ENCODE measurements around the gene WIPI1.

The WIPI1 gene

DNA sequence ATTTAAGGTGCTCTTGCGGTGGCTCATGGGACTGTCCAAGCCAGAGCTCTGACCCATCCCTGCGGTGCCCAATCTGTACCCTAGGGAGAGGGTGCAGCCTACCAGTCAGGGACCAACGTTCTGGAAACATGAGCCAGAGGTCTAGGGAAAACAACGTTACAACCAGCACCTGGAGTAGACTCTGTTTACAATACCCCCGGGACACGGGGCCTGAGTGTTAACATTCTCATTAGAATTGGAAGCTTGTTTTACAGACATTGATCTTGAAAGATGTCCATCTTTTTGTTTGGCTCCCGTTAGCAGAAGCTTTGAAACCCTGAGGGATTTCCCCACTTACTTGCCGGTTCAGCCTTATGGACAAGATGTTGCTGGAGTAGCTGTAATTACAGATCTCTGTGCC is 6.9 kb downstream of the WIPI1 start:
- no peak overlapping the region for H2BK5ac ChIP-seq (ENCODE audit: low read length)
- H3K79me2 ChIP-seq (ENCODE audit: control insufficient read depth, insufficient read depth, low read length) = no peaks in the 10 kb centered on the region
- H3K27ac ChIP-seq (ENCODE audit: low read depth, low read length) = no peak overlapping the region
- H3K4me2 ChIP-seq (ENCODE audit: low read length) = no peak overlapping the region
- H2BK120ac ChIP-seq (ENCODE audit: low read depth, low read length) = no peak overlapping the region
- DNase-seq = no peak
- no peak overlapping the region for H4K8ac ChIP-seq (ENCODE audit: low read depth, low read length)
- H4K5ac ChIP-seq (ENCODE audit: low read length) = no peak overlapping the region
- no peak overlapping the region for H2BK15ac ChIP-seq (replicated peaks; ENCODE audit: low read depth)
- no peaks in the 10 kb centered on the region for H3K79me1 ChIP-seq (ENCODE audit: low read length)
- H3K9ac ChIP-seq (ENCODE audit: low read length) = no peak overlapping the region
- no peaks in the 10 kb centered on the region for H3K36me3 ChIP-seq (ENCODE audit: control insufficient read depth, insufficient read depth, low read length)
- H2AK5ac ChIP-seq (ENCODE audit: low read length) = no peak overlapping the region
- H3K4me3 ChIP-seq (ENCODE audit: low read length) = no peak overlapping the region
- no peaks in the 10 kb centered on the region for H3K27me3 ChIP-seq (ENCODE audit: insufficient read depth, low read length, poor library complexity)
- no peak overlapping the region for H3K18ac ChIP-seq (ENCODE audit: low read length)
- H3K23ac ChIP-seq (ENCODE audit: low read length) = no peak overlapping the region
- no peak overlapping the region for H3K4ac ChIP-seq (ENCODE audit: low read depth, low read length)
- H3K56ac ChIP-seq (ENCODE audit: low read length) = no peak overlapping the region
- no peaks in the 10 kb centered on the region for H3K4me1 ChIP-seq (ENCODE audit: control insufficient read depth, low read depth, low read length)
- WGBS (ENCODE audit: extremely low coverage, insufficient coverage, low lambda C conversion rate) = no CpG with 5 or more reads among the region's 8 CpGs

DNA sequence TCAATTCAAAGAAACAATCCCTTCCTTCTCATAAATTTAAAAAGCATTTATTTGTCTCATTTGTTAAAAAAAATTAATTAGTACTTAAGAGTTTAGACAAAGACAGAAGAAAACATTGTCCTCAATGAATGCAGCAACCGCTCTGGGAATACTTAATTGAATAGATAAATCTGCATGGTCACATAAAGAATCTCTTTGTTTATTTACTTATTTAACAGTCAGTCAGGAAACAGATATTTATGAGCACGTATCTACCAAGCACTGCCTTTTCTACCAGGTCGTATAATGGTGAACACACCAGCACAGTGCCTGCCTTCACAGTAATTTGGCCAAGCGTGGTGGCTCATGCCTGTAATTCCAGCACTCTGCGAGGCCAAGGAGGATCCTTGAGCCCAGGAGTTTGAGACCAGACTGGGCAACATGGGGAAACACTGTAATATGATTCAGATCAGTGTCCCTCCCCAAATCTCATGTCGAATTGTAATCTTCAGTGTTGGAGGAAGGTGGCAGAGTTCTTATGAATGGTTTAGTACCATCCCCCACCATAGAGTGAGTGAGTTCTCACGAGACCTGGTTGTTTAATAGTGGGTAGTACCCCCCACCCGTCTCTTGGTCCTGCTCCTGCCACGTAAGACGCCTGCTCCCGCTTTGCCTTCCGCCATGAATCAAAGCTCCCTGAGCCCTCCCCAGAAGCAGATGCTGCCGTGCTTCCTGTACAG is 8.1 kb downstream of the WIPI1 start:
- no peak overlapping the region for H3K18ac ChIP-seq (ENCODE audit: low read length)
- H4K5ac ChIP-seq (ENCODE audit: low read length) = no peak overlapping the region
- no peaks in the 10 kb centered on the region for H3K36me3 ChIP-seq (ENCODE audit: control insufficient read depth, insufficient read depth, low read length)
- H3K27ac ChIP-seq (ENCODE audit: low read depth, low read length) = no peak overlapping the region
- no peak overlapping the region for H3K56ac ChIP-seq (ENCODE audit: low read length)
- WGBS (ENCODE audit: extremely low coverage, insufficient coverage, low lambda C conversion rate) = no CpG with 5 or more reads among the region's 13 CpGs
- no peak overlapping the region for H2BK15ac ChIP-seq (replicated peaks; ENCODE audit: low read depth)
- H3K4ac ChIP-seq (ENCODE audit: low read depth, low read length) = no peak overlapping the region
- no peak overlapping the region for H3K9ac ChIP-seq (ENCODE audit: low read length)
- H3K4me2 ChIP-seq (ENCODE audit: low read length) = no peak overlapping the region
- H2BK5ac ChIP-seq (ENCODE audit: low read length) = no peak overlapping the region
- H2BK120ac ChIP-seq (ENCODE audit: low read depth, low read length) = no peak overlapping the region
- H3K23ac ChIP-seq (ENCODE audit: low read length) = no peak overlapping the region
- no peak overlapping the region for H2AK5ac ChIP-seq (ENCODE audit: low read length)
- DNase-seq = no peak
- H3K27me3 ChIP-seq (ENCODE audit: insufficient read depth, low read length, poor library complexity) = no peaks in the 10 kb centered on the region
- no peaks in the 10 kb centered on the region for H3K79me2 ChIP-seq (ENCODE audit: control insufficient read depth, insufficient read depth, low read length)
- no peaks in the 10 kb centered on the region for H3K4me1 ChIP-seq (ENCODE audit: control insufficient read depth, low read depth, low read length)
- no peak overlapping the region for H3K4me3 ChIP-seq (ENCODE audit: low read length)
- H3K79me1 ChIP-seq (ENCODE audit: low read length) = no peaks in the 10 kb centered on the region
- H4K8ac ChIP-seq (ENCODE audit: low read depth, low read length) = no peak overlapping the region

DNA sequence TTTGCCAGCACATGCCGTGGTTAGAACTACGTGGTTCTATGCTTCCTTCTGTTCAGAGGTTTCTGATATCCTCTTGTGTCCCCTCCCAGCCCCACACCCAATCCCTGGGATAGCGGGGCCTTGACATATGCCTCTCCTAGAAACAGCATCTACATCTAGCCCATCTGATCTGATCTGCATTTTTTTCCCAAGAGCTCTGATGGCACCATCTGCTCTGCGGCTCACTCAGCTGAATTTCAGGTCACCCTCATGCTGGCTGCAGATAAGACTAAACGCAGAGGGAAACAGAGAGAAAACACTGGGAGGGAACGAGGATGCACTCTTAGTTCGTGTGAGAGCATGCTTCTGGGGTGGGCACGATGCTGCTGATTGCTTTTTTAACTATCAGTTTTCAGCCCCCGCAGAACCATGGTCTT is 10.7 kb downstream of the WIPI1 start:
- DNase-seq = no peak

DNA sequence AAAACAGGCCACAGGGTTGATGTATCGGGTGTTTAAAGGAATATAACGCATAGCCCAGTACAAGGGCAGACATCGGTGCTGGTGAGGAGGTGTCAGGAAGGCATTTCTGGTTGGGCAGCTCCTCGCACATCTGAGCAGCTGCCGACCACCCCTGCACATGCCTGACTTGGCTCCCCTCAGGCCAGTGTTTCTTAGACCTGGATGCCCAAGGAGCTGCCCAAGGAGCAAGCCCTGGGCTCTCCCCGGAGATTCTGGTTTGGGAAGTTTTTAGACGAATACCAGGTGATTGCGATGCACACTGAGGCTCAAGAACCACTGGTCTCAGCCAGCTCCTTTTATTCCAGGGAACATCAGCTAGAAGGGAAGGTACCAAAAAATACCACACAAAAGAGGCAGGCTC is 11.6 kb downstream of the WIPI1 start:
- Histone ChIP-seq H3K79me1 (ENCODE audit: low read length) (no peaks in the 10 kb centered on the region), H4K8ac (ENCODE audit: low read depth, low read length) (no peak overlapping the region), H3K23ac (ENCODE audit: low read length) (no peak overlapping the region), H3K9ac (ENCODE audit: low read length) (no peak overlapping the region), H3K18ac (ENCODE audit: low read length) (no peak overlapping the region), H4K5ac (ENCODE audit: low read length) (no peak overlapping the region), H3K4me2 (ENCODE audit: low read length) (no peak overlapping the region), H3K79me2 (ENCODE audit: control insufficient read depth, insufficient read depth, low read length) (no peaks in the 10 kb centered on the region), H3K36me3 (ENCODE audit: control insufficient read depth, insufficient read depth, low read length) (no peaks in the 10 kb centered on the region), H2BK5ac (ENCODE audit: low read length) (no peak overlapping the region), H3K27ac (ENCODE audit: low read depth, low read length) (no peak overlapping the region), H3K4ac (ENCODE audit: low read depth, low read length) (no peak overlapping the region), H3K27me3 (ENCODE audit: insufficient read depth, low read length, poor library complexity) (no peaks in the 10 kb centered on the region), H3K4me3 (ENCODE audit: low read length) (no peak overlapping the region), H3K4me1 (ENCODE audit: control insufficient read depth, low read depth, low read length) (no peaks in the 10 kb centered on the region), H2BK120ac (ENCODE audit: low read depth, low read length) (no peak overlapping the region), H2AK5ac (ENCODE audit: low read length) (no peak overlapping the region), H3K56ac (ENCODE audit: low read length) (no peak overlapping the region), H2BK15ac (replicated peaks; ENCODE audit: low read depth) (no peak overlapping the region)
- DNase-seq = no peak
- no CpG with 5 or more reads among the region's 8 CpGs for WGBS (ENCODE audit: extremely low coverage, insufficient coverage, low lambda C conversion rate)

More for the DNA sequence above, 10.7 kb downstream of the WIPI1 start:
- Histone ChIP-seq H3K79me1 (ENCODE audit: low read length) (no peaks in the 10 kb centered on the region), H3K56ac (ENCODE audit: low read length) (no peak overlapping the region), H3K4me3 (ENCODE audit: low read length) (no peak overlapping the region), H3K4me1 (ENCODE audit: control insufficient read depth, low read depth, low read length) (no peaks in the 10 kb centered on the region), H3K4ac (ENCODE audit: low read depth, low read length) (no peak overlapping the region), H2AK5ac (ENCODE audit: low read length) (no peak overlapping the region), H3K9ac (ENCODE audit: low read length) (no peak overlapping the region), H3K27me3 (ENCODE audit: insufficient read depth, low read length, poor library complexity) (no peaks in the 10 kb centered on the region), H3K23ac (ENCODE audit: low read length) (no peak overlapping the region), H2BK15ac (replicated peaks; ENCODE audit: low read depth) (no peak overlapping the region), H4K5ac (ENCODE audit: low read length) (no peak overlapping the region), H3K79me2 (ENCODE audit: control insufficient read depth, insufficient read depth, low read length) (no peaks in the 10 kb centered on the region), H3K18ac (ENCODE audit: low read length) (no peak overlapping the region), H3K36me3 (ENCODE audit: control insufficient read depth, insufficient read depth, low read length) (no peaks in the 10 kb centered on the region), H2BK120ac (ENCODE audit: low read depth, low read length) (no peak overlapping the region), H4K8ac (ENCODE audit: low read depth, low read length) (no peak overlapping the region), H3K27ac (ENCODE audit: low read depth, low read length) (no peak overlapping the region), H3K4me2 (ENCODE audit: low read length) (no peak overlapping the region), H2BK5ac (ENCODE audit: low read length) (no peak overlapping the region)
- no CpG with 5 or more reads among the region's 9 CpGs for WGBS (ENCODE audit: extremely low coverage, insufficient coverage, low lambda C conversion rate)

DNA sequence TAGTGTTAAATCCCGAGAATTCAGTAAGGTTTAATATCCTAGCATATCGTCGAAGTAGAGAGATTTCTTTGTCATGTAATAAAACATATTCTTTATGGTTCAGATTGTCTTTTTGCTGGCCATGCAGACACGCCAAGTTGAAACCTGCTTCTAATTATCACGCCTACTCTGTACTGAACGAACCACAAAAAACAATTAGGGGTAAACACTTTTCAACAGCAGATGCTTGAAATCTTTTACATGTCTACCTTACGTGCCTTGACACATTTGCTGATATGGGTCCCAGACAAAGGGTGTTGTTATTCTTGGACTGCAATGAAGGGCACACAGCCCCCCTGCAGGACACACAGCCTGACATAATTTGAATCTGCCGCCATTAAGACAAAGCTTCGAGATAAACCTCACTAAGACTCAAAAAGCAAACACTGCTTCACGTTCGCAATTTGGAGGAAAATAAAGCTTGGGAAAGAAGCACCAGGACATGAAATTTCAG is 13.3 kb downstream of the WIPI1 start:
- Histone ChIP-seq H3K9ac (ENCODE audit: low read length) (no peak overlapping the region), H3K4me2 (ENCODE audit: low read length) (no peak overlapping the region), H3K4ac (ENCODE audit: low read depth, low read length) (no peak overlapping the region), H3K56ac (ENCODE audit: low read length) (no peak overlapping the region), H4K5ac (ENCODE audit: low read length) (no peak overlapping the region), H3K18ac (ENCODE audit: low read length) (no peak overlapping the region), H2BK15ac (replicated peaks; ENCODE audit: low read depth) (no peak overlapping the region), H3K23ac (ENCODE audit: low read length) (no peak overlapping the region), H4K8ac (ENCODE audit: low read depth, low read length) (no peak overlapping the region), H3K4me1 (ENCODE audit: control insufficient read depth, low read depth, low read length) (no peaks in the 10 kb centered on the region), H3K79me1 (ENCODE audit: low read length) (no peaks in the 10 kb centered on the region), H3K79me2 (ENCODE audit: control insufficient read depth, insufficient read depth, low read length) (no peaks in the 10 kb centered on the region), H3K4me3 (ENCODE audit: low read length) (no peak overlapping the region), H2BK5ac (ENCODE audit: low read length) (no peak overlapping the region), H2BK120ac (ENCODE audit: low read depth, low read length) (no peak overlapping the region), H2AK5ac (ENCODE audit: low read length) (no peak overlapping the region), H3K36me3 (ENCODE audit: control insufficient read depth, insufficient read depth, low read length) (no peaks in the 10 kb centered on the region), H3K27ac (ENCODE audit: low read depth, low read length) (no peak overlapping the region), H3K27me3 (ENCODE audit: insufficient read depth, low read length, poor library complexity) (no peaks in the 10 kb centered on the region)
- WGBS (ENCODE audit: extremely low coverage, insufficient coverage, low lambda C conversion rate) = no CpG with 5 or more reads among the region's 11 CpGs
- DNase-seq = no peak
